Spleen (tissue), 7 donors: Measurements from ENCODE around the gene ST3GAL3.

Experiments used
- POLR2A ChIP-seq, 3 donors: fragments of 450-650 bp; IDR thresholded peaks; one replicate each; pipeline ENCODE4 v1.5.1; 2017; ENCODE audit warnings: antibody characterized with exemption in 3 of 3, mild to moderate bottlenecking in 1 of 3
- POLR2AphosphoS5 ChIP-seq, 3 donors: sonication (generic); formaldehyde crosslinking; IDR thresholded peaks; one replicate each; pipeline ENCODE4 v1.5.1; 2017; ENCODE audit warnings: antibody characterized with exemption in 3 of 3
- TF ChIP-seq, protein P1 (sequence below), 11 experiments: fragments of 200-600 bp in 7 of 11; fragments of 450-650 bp in 4 of 11; sonication (generic) in 4 of 11; IDR thresholded peaks in 8 of 11; conservative IDR thresholded peaks in 3 of 11; 1 replicate in 7 of 11; 2 replicates in 4 of 11; pipeline versions ENCODE4 v1.4.0 to v1.8.0; 2016 to 2021; ENCODE audit warnings: antibody characterized with exemption in 11 of 11, inconsistent platforms in 4 of 11, mild to moderate bottlenecking in 1 of 11
- donor health status: DM: no; HTN: no; CAD: no; lungs with moderate emphysema.
- donor health status: DM: no; HTN: no; CAD: no.
- donor health status: DM: no; HTN: no; CAD: no.

DNA sequence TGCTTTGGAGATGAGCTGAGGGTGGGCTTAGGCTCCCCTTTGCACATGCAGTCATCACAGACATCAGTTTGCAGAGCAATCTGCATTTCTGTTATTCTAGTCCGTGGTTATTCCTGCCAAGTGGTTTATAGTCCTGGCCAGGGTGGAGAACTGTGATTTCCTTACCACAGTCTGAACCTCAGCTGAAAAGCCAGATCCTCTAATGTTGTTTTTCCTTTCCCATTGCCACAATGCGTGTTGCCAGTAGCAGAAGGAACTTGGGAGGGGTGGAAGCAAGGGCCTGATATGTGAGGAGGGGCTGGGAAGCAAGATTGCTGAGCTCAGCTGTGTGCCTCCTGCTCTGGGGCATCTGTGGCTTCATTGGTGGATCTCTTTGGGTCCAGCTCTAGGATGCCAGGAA is 18.0 kb upstream of the ST3GAL3 start:
- TF ChIP-seq POLR2A (IDR thresholded peaks at IDR 0.05) (no peak), POLR2AphosphoS5 (IDR thresholded peaks at IDR 0.05) (no peak)
- TF ChIP-seq, protein P1, sequence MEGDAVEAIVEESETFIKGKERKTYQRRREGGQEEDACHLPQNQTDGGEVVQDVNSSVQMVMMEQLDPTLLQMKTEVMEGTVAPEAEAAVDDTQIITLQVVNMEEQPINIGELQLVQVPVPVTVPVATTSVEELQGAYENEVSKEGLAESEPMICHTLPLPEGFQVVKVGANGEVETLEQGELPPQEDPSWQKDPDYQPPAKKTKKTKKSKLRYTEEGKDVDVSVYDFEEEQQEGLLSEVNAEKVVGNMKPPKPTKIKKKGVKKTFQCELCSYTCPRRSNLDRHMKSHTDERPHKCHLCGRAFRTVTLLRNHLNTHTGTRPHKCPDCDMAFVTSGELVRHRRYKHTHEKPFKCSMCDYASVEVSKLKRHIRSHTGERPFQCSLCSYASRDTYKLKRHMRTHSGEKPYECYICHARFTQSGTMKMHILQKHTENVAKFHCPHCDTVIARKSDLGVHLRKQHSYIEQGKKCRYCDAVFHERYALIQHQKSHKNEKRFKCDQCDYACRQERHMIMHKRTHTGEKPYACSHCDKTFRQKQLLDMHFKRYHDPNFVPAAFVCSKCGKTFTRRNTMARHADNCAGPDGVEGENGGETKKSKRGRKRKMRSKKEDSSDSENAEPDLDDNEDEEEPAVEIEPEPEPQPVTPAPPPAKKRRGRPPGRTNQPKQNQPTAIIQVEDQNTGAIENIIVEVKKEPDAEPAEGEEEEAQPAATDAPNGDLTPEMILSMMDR (IDR thresholded peaks at IDR 0.05 in 8 of 11, conservative IDR thresholded peaks at IDR 0.05 in 3 of 11) = no peak
